Brain pericyte (primary cell): Measurements from ENCODE around the gene PDRG1.

ENCODE experiments used
- DNase-seq: peaks from one replicate; pipeline ENCODE4 v3.0.0-alpha.2; 2012; ENCODE audit warnings: low read depth, low spot score

Gene PDRG1

GRCh38 chr20:31907046-31907445 lies 44.8 kb downstream of the PDRG1 start:
- no peak for DNase-seq

- DNase-seq: no peak
These were observed 45.8 kb downstream of the PDRG1 start for GRCh38 chr20:31906001-31906400.

GRCh38 chr20:31903627-31904386 lies 48.0 kb downstream of the PDRG1 start:
- no peak for DNase-seq

- DNase-seq: no peak
These were observed 50.2 kb downstream of the PDRG1 start for GRCh38 chr20:31901615-31902014.

GRCh38 chr20:31897541-31897940 lies 54.3 kb downstream of the PDRG1 start:
- no peak for DNase-seq

- DNase-seq: no peak
These were observed 55.8 kb downstream of the PDRG1 start for GRCh38 chr20:31896049-31896448.

- DNase-seq: no peak
These were observed 56.7 kb downstream of the PDRG1 start for GRCh38 chr20:31894980-31895675.
